Fibroblast of lung (primary cell): Measurements from ENCODE around the gene THSD7A. TPM values are rescaled to one million over a fixed set of nuclear protein-coding genes. Genes with fewer than 3 reads are reported as not detected.

ENCODE experiments used
- DNase-seq, 2 donors: peaks; one replicate each; pipeline versions ENCODE4 v3.0.0 to v3.0.0-alpha.2; 2010; ENCODE audit warnings: low read depth in 2 of 2
- H2AFZ ChIP-seq: 2 replicates; pipeline ENCODE4 v1.5.1; 2012; ENCODE audit warnings: low read length, control low read depth, inconsistent platforms
- H3K27ac ChIP-seq: 2 replicates; pipeline ENCODE4 v1.5.1; 2011; ENCODE audit warnings: low read length, control low read depth; ENCODE audit not compliant: insufficient read depth
- H3K27me3 ChIP-seq: 2 replicates; pipeline ENCODE4 v1.5.1; 2011; ENCODE audit warnings: mild to moderate bottlenecking, low read length; ENCODE audit not compliant: control insufficient read depth, insufficient read depth
- H3K36me3 ChIP-seq: 2 replicates; pipeline ENCODE4 v1.5.1; 2011; ENCODE audit warnings: low read length; ENCODE audit not compliant: control insufficient read depth, insufficient read depth
- H3K4me1 ChIP-seq: 2 replicates; pipeline ENCODE4 v1.5.1; 2011; ENCODE audit warnings: low read length; ENCODE audit not compliant: control insufficient read depth, insufficient read depth; ENCODE audit errors: extremely low read depth
- H3K4me2 ChIP-seq: 2 replicates; pipeline ENCODE4 v1.5.1; 2011; ENCODE audit warnings: low read length, control low read depth; ENCODE audit not compliant: insufficient read depth; ENCODE audit errors: extremely low read depth
- H3K4me3 ChIP-seq, 4 experiments: fragments of 200-600 bp in 1 of 4; sonication (generic) in 1 of 4; replicated peaks in 1 of 4; 2 replicates each; pipeline ENCODE4 v1.5.1; 2011 to 2016; ENCODE audit warnings: low read length in 4 of 4, low read depth in 3 of 4, mild to moderate bottlenecking in 3 of 4, control low read depth in 2 of 4, inconsistent platforms in 1 of 4, mixed read lengths in 1 of 4; ENCODE audit not compliant: insufficient read depth in 1 of 4; ENCODE audit errors: control extremely low read depth in 1 of 4
- H3K79me2 ChIP-seq: 2 replicates; pipeline ENCODE4 v1.5.1; 2012; ENCODE audit warnings: mild to moderate bottlenecking, low read length, inconsistent platforms; ENCODE audit not compliant: control insufficient read depth, insufficient read depth
- H3K9ac ChIP-seq: 2 replicates; pipeline ENCODE4 v1.5.1; 2011; ENCODE audit warnings: mild to moderate bottlenecking, low read length, control low read depth; ENCODE audit not compliant: insufficient read depth
- H3K9me3 ChIP-seq: 2 replicates; pipeline ENCODE4 v1.5.1; 2012; ENCODE audit warnings: low read depth, low read length; ENCODE audit not compliant: control insufficient read depth, insufficient read depth
- H4K20me1 ChIP-seq: 2 replicates; pipeline ENCODE4 v1.5.1; 2011; ENCODE audit warnings: low read length; ENCODE audit not compliant: control insufficient read depth, insufficient read depth; ENCODE audit errors: extremely low read depth
- CTCF ChIP-seq, 2 donors: IDR thresholded peaks in 1 of 2; conservative IDR thresholded peaks in 1 of 2; 1 replicate in 1 of 2; 2 replicates in 1 of 2; pipeline ENCODE4 v1.5.1; 2011 to 2012; ENCODE audit warnings: low read length in 2 of 2, control low read depth in 1 of 2, inconsistent platforms in 1 of 2, low read depth in 1 of 2, mild to moderate bottlenecking in 1 of 2
- EZH2 ChIP-seq: IDR thresholded peaks from 2 replicates; pipeline ENCODE4 v1.5.1; 2012; ENCODE audit warnings: low read length, control low read depth, mild to moderate bottlenecking; ENCODE audit errors: missing control alignments
- polyA plus RNA-seq, 2 donors: library from polyadenylated mRNA; depleted of rRNA in 1 of 2; stranded (reverse) in 1 of 2; unstranded in 1 of 2; fragments of >200 nt; gene quantifications; 2 replicates each; pipeline ENCODE4 v1.2.1, GENCODE V29; 2011 to 2012; ENCODE audit warnings: missing spikeins in 1 of 2
- total RNA-seq: library from RNA; depleted of rRNA; stranded (reverse); fragments of >200 nt; gene quantifications from 2 replicates; pipeline ENCODE4 v1.2.1, GENCODE V29; 2014

THSD7A gene
- total and polyA plus RNA-seq, 2 donors (not counting 1 experiment from before 2014, with no cell fraction given): 0.02 to 0.83 TPM

- no peaks in the 10 kb centered on the region for H3K4me1 ChIP-seq
Observed at GRCh38 chr7:11699666-11700065, 132.3 kb downstream of the THSD7A start.

GRCh38 chr7:11698384-11698871 is 133.6 kb downstream of the THSD7A start:
- TF ChIP-seq EZH2 (no peak), CTCF (conservative IDR thresholded peaks at IDR 0.05 in 1 of 2, IDR thresholded peaks at IDR 0.05 in 1 of 2; ENCODE audit: low read depth in 1 of 2, low read length in 2 of 2) (no peak)
- Histone ChIP-seq H2AFZ (no peak overlapping the region), H3K36me3 (no peaks in the 10 kb centered on the region), H4K20me1 (no peaks in the 10 kb centered on the region), H3K4me1 (no peaks in the 10 kb centered on the region), H3K9ac (no peak overlapping the region), H3K9me3 (no peaks in the 10 kb centered on the region), H3K4me2 (no peak overlapping the region), H3K27me3 (no peaks in the 10 kb centered on the region), H3K79me2 (no peaks in the 10 kb centered on the region), H3K27ac (no peak overlapping the region), H3K4me3 (no peak overlapping the region)
- DNase-seq: no peak

More at GRCh38 chr7:11699666-11700065, 132.3 kb downstream of the THSD7A start:
- no peak for DNase-seq
- no peak overlapping the region for H3K27ac ChIP-seq
- TF ChIP-seq EZH2: no peak
- no peak for TF ChIP-seq CTCF (conservative IDR thresholded peaks at IDR 0.05 in 1 of 2, IDR thresholded peaks at IDR 0.05 in 1 of 2; ENCODE audit: low read depth in 1 of 2, low read length in 2 of 2)
- H3K4me3 ChIP-seq: no peak overlapping the region
- no peak overlapping the region for H3K9ac ChIP-seq
- H3K9me3 ChIP-seq: no peaks in the 10 kb centered on the region
- no peak overlapping the region for H2AFZ ChIP-seq
- no peaks in the 10 kb centered on the region for H3K79me2 ChIP-seq
- H3K27me3 ChIP-seq: no peaks in the 10 kb centered on the region
- H3K4me2 ChIP-seq: no peak overlapping the region
- H4K20me1 ChIP-seq: no peaks in the 10 kb centered on the region
- H3K36me3 ChIP-seq: no peaks in the 10 kb centered on the region

DNA sequence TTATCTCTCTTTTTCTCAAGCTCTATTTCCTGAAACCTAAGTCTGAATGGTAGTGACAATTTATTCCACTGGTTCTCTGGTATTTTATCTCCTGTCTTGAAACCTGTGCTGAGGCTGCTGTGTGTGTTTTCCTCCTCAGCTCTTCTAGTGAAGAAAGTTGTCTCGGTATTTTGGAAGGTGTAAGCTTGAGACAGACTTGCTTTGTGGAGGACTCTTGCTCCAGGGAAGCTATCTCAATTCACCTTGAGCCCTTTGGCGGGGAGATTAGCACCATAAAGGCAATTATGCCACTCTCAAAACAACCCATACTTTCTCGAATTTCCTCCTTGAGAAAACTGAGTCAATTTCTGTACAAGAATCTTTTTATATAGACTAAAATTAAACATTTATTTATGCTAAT is 141.6 kb downstream of the THSD7A start:
- no peak overlapping the region for H3K27ac ChIP-seq
- no peaks in the 10 kb centered on the region for H3K9me3 ChIP-seq
- H3K36me3 ChIP-seq: no peaks in the 10 kb centered on the region
- no peak overlapping the region for H3K4me2 ChIP-seq
- no peaks in the 10 kb centered on the region for H4K20me1 ChIP-seq
- H3K4me1 ChIP-seq: no peaks in the 10 kb centered on the region
- no peaks in the 10 kb centered on the region for H3K27me3 ChIP-seq
- DNase-seq: no peak
- no peak overlapping the region for H2AFZ ChIP-seq
- no peak overlapping the region for H3K4me3 ChIP-seq
- TF ChIP-seq CTCF (conservative IDR thresholded peaks at IDR 0.05 in 1 of 2, IDR thresholded peaks at IDR 0.05 in 1 of 2; ENCODE audit: low read depth in 1 of 2, low read length in 2 of 2) (no peak), EZH2 (no peak)
- no peaks in the 10 kb centered on the region for H3K79me2 ChIP-seq
- no peak overlapping the region for H3K9ac ChIP-seq
